Skeletal muscle tissue (tissue), 4 donors: Measurements from ENCODE around the gene LRRC8E. TPM values are rescaled to one million over a fixed set of nuclear protein-coding genes. Genes with fewer than 3 reads are reported as not detected.

Source experiments
- H3K27ac ChIP-seq: one replicate; pipeline ENCODE4 v1.7.0; 2013; ENCODE audit warnings: mild to moderate bottlenecking, low read depth, low read length, inconsistent platforms
- H3K27me3 ChIP-seq, 3 donors: one replicate each; pipeline ENCODE4 v1.7.0; 2013; ENCODE audit warnings: low read length in 3 of 3; ENCODE audit not compliant: control insufficient read depth in 3 of 3, insufficient read depth in 3 of 3
- H3K36me3 ChIP-seq, 3 donors: one replicate each; pipeline ENCODE4 v1.7.0; 2013; ENCODE audit warnings: low read length in 3 of 3; ENCODE audit not compliant: control insufficient read depth in 3 of 3, insufficient read depth in 3 of 3
- H3K4me1 ChIP-seq, 3 donors: one replicate each; pipeline ENCODE4 v1.7.0; 2013; ENCODE audit warnings: low read length in 3 of 3, mild to moderate bottlenecking in 3 of 3; ENCODE audit not compliant: control insufficient read depth in 3 of 3, insufficient read depth in 3 of 3
- H3K4me3 ChIP-seq, 3 donors: one replicate each; pipeline ENCODE4 v1.7.0; 2013; ENCODE audit warnings: low read length in 3 of 3
- H3K9ac ChIP-seq, 3 donors: one replicate each; pipeline ENCODE4 v1.7.0; 2013; ENCODE audit warnings: low read length in 3 of 3, mild to moderate bottlenecking in 3 of 3, moderate library complexity in 2 of 3, low read depth in 1 of 3
- H3K9me3 ChIP-seq, 3 donors: one replicate each; pipeline ENCODE4 v1.7.0; 2013; ENCODE audit warnings: low read length in 3 of 3; ENCODE audit not compliant: control insufficient read depth in 3 of 3
- total RNA-seq: library from RNA; depleted of rRNA; stranded (reverse); fragments of >200 nt; gene quantifications from one replicate; pipeline ENCODE4 v1.2.3, GENCODE V29; 2014
- donor health status: Osteomylitis.

Gene LRRC8E
- total RNA-seq, 1 donor from 2014 or later: under 0.01 TPM

- peaks cover 20 to 43% (median 42%) of the 10 kb centered on the region in 3 donors for H3K27me3 ChIP-seq
- H3K4me3 ChIP-seq: no peak overlapping the region
- no peaks in the 10 kb centered on the region for H3K36me3 ChIP-seq
- H3K27ac ChIP-seq: no peak overlapping the region
- no peaks in the 10 kb centered on the region for H3K9me3 ChIP-seq
- no peak overlapping the region for H3K9ac ChIP-seq
- peaks cover 15 to 20% (median 15%) of the 10 kb centered on the region in 3 donors for H3K4me1 ChIP-seq
These were observed 21.0 kb upstream of the LRRC8E start for GRCh38 chr19:7867092-7867844.

- Histone ChIP-seq H3K27me3 (peaks cover 30 to 53% (median 52%) of the 10 kb centered on the region in 3 donors), H3K36me3 (no peaks in the 10 kb centered on the region), H3K4me3 (peak overlapping the region in 1 of 3 donors; percentile 57), H3K9ac (no peak overlapping the region), H3K9me3 (no peaks in the 10 kb centered on the region), H3K4me1 (peaks cover 15 to 20% (median 15%) of the 10 kb centered on the region in 3 donors), H3K27ac (no peak overlapping the region)
These were observed 20.0 kb upstream of the LRRC8E start for GRCh38 chr19:7868326-7868670.

- peak overlapping the region in 2 of 3 donors; percentile 45 to 51 for H3K9ac ChIP-seq
- H3K9me3 ChIP-seq: no peaks in the 10 kb centered on the region
- no peaks in the 10 kb centered on the region for H3K36me3 ChIP-seq
- H3K4me3 ChIP-seq: peak overlapping the region; percentile 51 to 57 (median 56)
- peaks cover 15 to 20% (median 15%) of the 10 kb centered on the region in 3 donors for H3K4me1 ChIP-seq
- no peak overlapping the region for H3K27ac ChIP-seq
- H3K27me3 ChIP-seq: peaks cover 35 to 56% (median 53%) of the 10 kb centered on the region in 3 donors
These were observed 19.4 kb upstream of the LRRC8E start for GRCh38 chr19:7868671-7869452.

GRCh38 chr19:7869453-7869909, 18.8 kb upstream of the LRRC8E start:
- H3K9me3 ChIP-seq: no peaks in the 10 kb centered on the region
- H3K27ac ChIP-seq: no peak overlapping the region
- H3K4me1 ChIP-seq: peaks cover 15 to 22% (median 17%) of the 10 kb centered on the region in 3 donors
- H3K4me3 ChIP-seq: peak overlapping the region in 2 of 3 donors; percentile 45 to 57
- H3K36me3 ChIP-seq: no peaks in the 10 kb centered on the region
- peak overlapping the region in 1 of 3 donors; percentile 45 for H3K9ac ChIP-seq
- H3K27me3 ChIP-seq: peaks cover 40 to 55% (median 53%) of the 10 kb centered on the region in 3 donors

- H3K4me1 ChIP-seq: peaks cover 15 to 25% (median 18%) of the 10 kb centered on the region in 3 donors
- H3K4me3 ChIP-seq: peak overlapping the region in 2 of 3 donors; percentile 45 to 57
- no peak overlapping the region for H3K9ac ChIP-seq
- H3K27me3 ChIP-seq: peaks cover 41 to 56% (median 54%) of the 10 kb centered on the region in 3 donors
- no peak overlapping the region for H3K27ac ChIP-seq
- no peaks in the 10 kb centered on the region for H3K36me3 ChIP-seq
- no peaks in the 10 kb centered on the region for H3K9me3 ChIP-seq
These were observed 18.3 kb upstream of the LRRC8E start for GRCh38 chr19:7869910-7870511.

- no peak overlapping the region for H3K4me3 ChIP-seq
- H3K4me1 ChIP-seq: peaks cover 15 to 25% (median 18%) of the 10 kb centered on the region in 3 donors
These were observed 17.5 kb upstream of the LRRC8E start for GRCh38 chr19:7870571-7871436.

GRCh38 chr19:7871437-7872305, 16.6 kb upstream of the LRRC8E start:
- peaks cover 43 to 49% (median 45%) of the 10 kb centered on the region in 3 donors for H3K27me3 ChIP-seq
- H3K9ac ChIP-seq: peak overlapping the region in 1 of 3 donors; percentile 25
- no peak overlapping the region for H3K27ac ChIP-seq
- H3K4me3 ChIP-seq: peak overlapping the region; percentile 22 to 57 (median 54)
- no peaks in the 10 kb centered on the region for H3K9me3 ChIP-seq
- no peaks in the 10 kb centered on the region for H3K36me3 ChIP-seq
- H3K4me1 ChIP-seq: peaks cover 15 to 25% (median 18%) of the 10 kb centered on the region in 3 donors

More at GRCh38 chr19:7870571-7871436, 17.5 kb upstream of the LRRC8E start:
- Histone ChIP-seq H3K9me3 (no peaks in the 10 kb centered on the region), H3K27me3 (peaks cover 40 to 49% (median 47%) of the 10 kb centered on the region in 3 donors), H3K27ac (no peak overlapping the region), H3K9ac (no peak overlapping the region), H3K36me3 (no peaks in the 10 kb centered on the region)

GRCh38 chr19:7872306-7873204, 15.8 kb upstream of the LRRC8E start:
- H3K9me3 ChIP-seq: no peaks in the 10 kb centered on the region
- H3K9ac ChIP-seq: no peak overlapping the region
- peaks cover 15 to 25% (median 18%) of the 10 kb centered on the region in 3 donors for H3K4me1 ChIP-seq
- no peaks in the 10 kb centered on the region for H3K36me3 ChIP-seq
- no peak overlapping the region for H3K27ac ChIP-seq
- peaks cover 35 to 44% (median 38%) of the 10 kb centered on the region in 3 donors for H3K27me3 ChIP-seq
- H3K4me3 ChIP-seq: peak overlapping the region in 1 of 3 donors; percentile 57
